Activated CD8-positive, alpha-beta memory T cell treated with anti-CD3 and anti-CD28 coated beads, Interleukin-2, amount 10 ng/mL, durations not matched to agents 7 days and 5 days (primary cell): ENCODE results near the gene IYD. TPM values are rescaled to one million over a fixed set of nuclear protein-coding genes. Genes with fewer than 3 reads are reported as not detected.

Experiments used
- total RNA-seq, 2 experiments: library from RNA; stranded (reverse); gene quantifications; one replicate each; pipeline ENCODE4 v1.2.3, GENCODE V29; 2021

The IYD gene
- total RNA-seq, 2 experiments from 2014 or later, result not detected

Other genes with a start within 250 kb of the IYD start
- under 1 TPM in 1 of 2 experiments, not detected in 1; 0.09 TPM for gene PPP1R14C, start 226.0 kb upstream of the IYD start, total RNA-seq
- 1 to 10 TPM; 4.6 to 5.1 TPM for gene PLEKHG1, start 230.9 kb downstream of the IYD start, total RNA-seq